Right atrium auricular region (tissue), 2 donors: ENCODE measurements around the gene RAB11FIP4. TPM values are rescaled to one million over a fixed set of nuclear protein-coding genes. Genes with fewer than 3 reads are reported as not detected.

Experiments used
- DNase-seq: peaks from one replicate; pipeline ENCODE4 v3.0.0-alpha.2; 2019; ENCODE audit warnings: low spot score
- H3K27ac ChIP-seq, 2 donors: fragments of 200-600 bp; sonication (generic); 1 replicate in 1 of 2; 2 replicates in 1 of 2; pipeline ENCODE4 v1.5.1; 2016 to 2019
- H3K27me3 ChIP-seq, 2 donors: fragments of 200-600 bp; sonication (generic); one replicate each; pipeline versions ENCODE4 v1.5.1 to v1.6.0; 2017 to 2019
- H3K36me3 ChIP-seq: fragments of 200-600 bp; sonication (generic); one replicate; pipeline ENCODE4 v1.5.1; 2016
- H3K4me1 ChIP-seq, 2 donors: fragments of 200-600 bp; sonication (generic); one replicate each; pipeline versions ENCODE4 v1.5.1 to v1.6.0; 2017 to 2019
- H3K4me3 ChIP-seq, 2 donors: fragments of 200-600 bp; sonication (generic); 1 replicate in 1 of 2; 2 replicates in 1 of 2; pipeline ENCODE4 v1.5.1; 2017 to 2019; ENCODE audit warnings: mild to moderate bottlenecking in 1 of 2, moderate library complexity in 1 of 2
- H3K9me3 ChIP-seq, 2 donors: fragments of 200-600 bp; sonication (generic); one replicate each; pipeline ENCODE4 v1.5.1; 2019
- total RNA-seq, 2 donors: library from RNA; depleted of rRNA; stranded (reverse); fragments of >200 nt; gene quantifications; one replicate each; pipeline ENCODE4 v1.1.0, GENCODE V29; 2016
- TF ChIP-seq, protein P1 (sequence below), 2 donors: fragments of 200-600 bp; sonication (generic); IDR thresholded peaks; one replicate each; pipeline ENCODE4 v1.5.1; 2019; ENCODE audit warnings: antibody characterized with exemption in 2 of 2

The RAB11FIP4 gene
- total RNA-seq, 2 donors from 2014 or later = 4.4 to 7.2 TPM

DNA sequence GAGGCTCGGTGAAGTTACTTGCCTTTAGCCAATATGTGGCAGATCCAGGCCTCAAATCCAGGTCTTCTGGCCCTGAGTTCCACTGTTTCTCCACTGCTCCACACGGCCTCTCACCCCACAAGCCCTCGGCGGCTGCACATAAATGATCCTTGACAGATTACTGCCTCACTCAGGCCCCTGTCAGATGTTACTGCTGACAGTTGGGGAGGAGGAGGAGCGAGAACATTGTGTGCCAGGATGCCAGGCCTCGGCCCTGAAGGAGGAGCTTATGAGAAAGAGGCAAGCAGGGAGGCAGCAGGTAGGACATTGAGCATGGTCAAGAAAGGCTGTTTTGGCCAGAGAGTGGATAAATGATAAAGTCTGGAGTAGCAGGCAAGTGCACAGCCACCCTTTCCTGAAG, 88.6 kb downstream of the RAB11FIP4 start:
- no peak overlapping the region for H3K27ac ChIP-seq
- no peaks in the 10 kb centered on the region for H3K9me3 ChIP-seq
- H3K4me1 ChIP-seq = no peaks in the 10 kb centered on the region
- DNase-seq = no peak
- H3K27me3 ChIP-seq = no peaks in the 10 kb centered on the region
- TF ChIP-seq, protein P1, sequence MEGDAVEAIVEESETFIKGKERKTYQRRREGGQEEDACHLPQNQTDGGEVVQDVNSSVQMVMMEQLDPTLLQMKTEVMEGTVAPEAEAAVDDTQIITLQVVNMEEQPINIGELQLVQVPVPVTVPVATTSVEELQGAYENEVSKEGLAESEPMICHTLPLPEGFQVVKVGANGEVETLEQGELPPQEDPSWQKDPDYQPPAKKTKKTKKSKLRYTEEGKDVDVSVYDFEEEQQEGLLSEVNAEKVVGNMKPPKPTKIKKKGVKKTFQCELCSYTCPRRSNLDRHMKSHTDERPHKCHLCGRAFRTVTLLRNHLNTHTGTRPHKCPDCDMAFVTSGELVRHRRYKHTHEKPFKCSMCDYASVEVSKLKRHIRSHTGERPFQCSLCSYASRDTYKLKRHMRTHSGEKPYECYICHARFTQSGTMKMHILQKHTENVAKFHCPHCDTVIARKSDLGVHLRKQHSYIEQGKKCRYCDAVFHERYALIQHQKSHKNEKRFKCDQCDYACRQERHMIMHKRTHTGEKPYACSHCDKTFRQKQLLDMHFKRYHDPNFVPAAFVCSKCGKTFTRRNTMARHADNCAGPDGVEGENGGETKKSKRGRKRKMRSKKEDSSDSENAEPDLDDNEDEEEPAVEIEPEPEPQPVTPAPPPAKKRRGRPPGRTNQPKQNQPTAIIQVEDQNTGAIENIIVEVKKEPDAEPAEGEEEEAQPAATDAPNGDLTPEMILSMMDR (IDR thresholded peaks at IDR 0.05) = no peak
- H3K36me3 ChIP-seq = no peaks in the 10 kb centered on the region
- H3K4me3 ChIP-seq = no peak overlapping the region

DNA sequence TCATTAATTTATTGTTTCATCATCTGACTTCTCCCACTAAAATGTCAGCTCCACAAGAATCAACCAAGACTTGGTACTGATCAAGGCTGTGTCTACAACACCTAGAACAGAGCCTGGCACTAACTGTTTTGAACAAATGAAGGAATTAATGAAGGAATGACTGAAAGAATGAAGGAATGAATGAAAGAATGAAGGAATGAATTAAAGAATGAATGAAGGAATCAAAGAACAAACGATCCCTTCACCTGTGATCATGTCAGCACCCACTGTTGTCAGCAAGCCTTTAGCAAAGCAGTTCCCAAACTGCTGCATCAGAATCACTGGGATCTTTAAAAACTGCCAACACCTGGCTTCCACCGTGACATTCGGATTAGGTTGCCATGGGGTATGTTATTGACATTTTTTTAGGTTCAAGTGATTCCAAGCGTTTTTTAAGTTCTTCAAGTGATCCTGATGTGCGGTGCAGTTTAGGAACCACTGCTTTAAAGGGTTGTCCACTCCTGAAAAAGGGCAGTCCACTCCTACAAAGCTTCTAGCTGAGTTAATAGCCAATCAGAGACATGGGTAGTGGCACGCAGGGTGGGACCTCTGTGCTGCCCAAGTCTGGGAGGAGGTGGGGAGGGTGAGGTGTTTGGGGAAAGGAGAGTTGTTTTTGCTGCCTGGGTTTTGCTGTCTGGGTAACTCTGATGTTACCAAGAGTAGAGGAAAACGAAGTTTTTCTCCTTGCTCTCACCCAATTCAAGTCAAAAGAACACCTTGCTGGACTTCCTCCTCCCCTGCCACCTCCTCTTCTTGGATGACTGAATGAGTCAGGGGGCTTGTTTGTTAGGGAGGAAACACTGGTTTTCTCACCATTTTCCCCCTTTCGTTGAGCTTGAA, 89.7 kb downstream of the RAB11FIP4 start:
- no peaks in the 10 kb centered on the region for H3K36me3 ChIP-seq
- H3K27ac ChIP-seq = no peak overlapping the region
- H3K4me1 ChIP-seq = no peaks in the 10 kb centered on the region
- no peak for DNase-seq
- no peaks in the 10 kb centered on the region for H3K27me3 ChIP-seq
- H3K9me3 ChIP-seq = no peaks in the 10 kb centered on the region
- TF ChIP-seq, protein P1 (IDR thresholded peaks at IDR 0.05) = no peak
- no peak overlapping the region for H3K4me3 ChIP-seq

DNA sequence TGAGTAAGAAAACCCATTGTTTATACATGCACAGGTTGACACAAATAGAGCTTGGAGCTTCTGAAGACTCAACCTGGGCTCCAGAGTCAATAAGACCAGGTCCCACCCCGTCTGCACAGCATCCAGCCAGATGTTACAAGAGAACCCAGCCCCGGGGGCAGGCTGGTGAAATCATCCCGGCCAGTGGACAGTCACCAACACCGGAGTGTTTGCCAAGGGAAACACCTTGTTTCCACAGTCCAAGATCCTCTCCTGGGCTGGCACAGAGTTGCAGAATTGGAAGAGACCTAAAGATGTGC, 90.3 kb downstream of the RAB11FIP4 start:
- TF ChIP-seq, protein P1 (IDR thresholded peaks at IDR 0.05) = no peak
- no peaks in the 10 kb centered on the region for H3K27me3 ChIP-seq
- no peaks in the 10 kb centered on the region for H3K36me3 ChIP-seq
- no peaks in the 10 kb centered on the region for H3K4me1 ChIP-seq
- DNase-seq = no peak
- H3K4me3 ChIP-seq = no peak overlapping the region
- no peak overlapping the region for H3K27ac ChIP-seq
- H3K9me3 ChIP-seq = no peaks in the 10 kb centered on the region

DNA sequence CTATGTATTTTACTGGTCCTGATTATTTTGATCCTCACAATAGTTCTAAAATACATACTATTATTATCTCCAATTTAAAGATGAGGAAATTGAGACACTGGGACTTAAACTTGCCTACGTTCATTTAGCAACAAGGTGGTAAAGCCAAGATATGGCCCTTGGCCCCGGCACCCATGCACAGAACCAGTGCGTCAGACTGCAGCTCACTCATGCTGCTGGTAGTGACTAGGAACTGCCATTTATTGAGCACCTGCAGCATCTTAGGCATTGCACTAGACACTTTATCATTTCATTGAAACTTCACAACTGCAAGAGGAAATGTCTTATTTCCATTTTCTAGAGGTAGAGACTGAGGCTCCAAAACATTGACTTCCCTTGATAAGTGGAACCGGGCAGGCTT, 93.3 kb downstream of the RAB11FIP4 start:
- Histone ChIP-seq H3K9me3 (no peaks in the 10 kb centered on the region), H3K27ac (no peak overlapping the region), H3K4me1 (peaks cover 0 to 19% of the 10 kb centered on the region in 2 donors), H3K4me3 (no peak overlapping the region), H3K27me3 (no peaks in the 10 kb centered on the region), H3K36me3 (no peaks in the 10 kb centered on the region)
- TF ChIP-seq, protein P1 (IDR thresholded peaks at IDR 0.05) = no peak
- no peak for DNase-seq

DNA sequence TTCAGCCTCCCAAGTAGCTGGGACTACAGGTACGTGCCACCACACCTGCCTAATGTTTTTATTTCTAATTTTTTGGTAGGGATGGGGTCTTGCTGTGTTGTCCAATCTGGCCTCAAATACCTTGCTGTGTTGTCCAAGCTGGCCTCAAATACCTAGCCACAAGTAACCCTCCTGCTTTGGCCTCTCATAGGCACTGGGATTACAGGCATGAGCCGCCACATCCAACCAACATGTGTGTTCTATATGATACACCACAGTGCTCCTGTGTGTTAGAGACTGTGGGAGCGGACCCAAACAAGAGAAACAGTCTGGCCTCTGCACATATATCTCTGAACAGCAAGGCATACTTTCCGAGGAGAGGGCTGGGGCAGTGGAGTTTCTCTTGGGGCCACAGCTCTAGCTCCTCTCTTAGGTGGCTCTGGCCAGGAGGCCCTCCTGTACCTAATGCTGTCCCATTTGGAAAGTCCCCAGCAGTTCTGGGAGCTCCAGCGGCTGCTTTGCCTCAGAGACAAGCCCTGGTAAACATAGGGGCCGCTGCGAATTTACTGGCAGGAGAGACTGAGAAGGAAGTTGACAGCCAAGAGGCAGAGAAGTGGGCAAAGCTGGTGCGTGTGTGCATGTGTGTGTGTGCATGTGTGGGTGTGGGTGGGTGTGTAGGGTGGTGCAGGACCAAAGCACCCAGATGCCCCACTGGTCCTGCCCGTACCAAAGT, 95.0 kb downstream of the RAB11FIP4 start:
- no peaks in the 10 kb centered on the region for H3K27me3 ChIP-seq
- H3K4me3 ChIP-seq = no peak overlapping the region
- TF ChIP-seq, protein P1 (IDR thresholded peaks at IDR 0.05) = no peak
- H3K9me3 ChIP-seq = no peaks in the 10 kb centered on the region
- H3K4me1 ChIP-seq = peaks cover 0 to 19% of the 10 kb centered on the region in 2 donors
- no peaks in the 10 kb centered on the region for H3K36me3 ChIP-seq
- no peak for DNase-seq
- H3K27ac ChIP-seq = peak overlapping the region; percentile 54 to 66
